GM21423 (cell line): ENCODE results near the gene AFF4.

Source experiments
- ATAC-seq: cut with Tn5 transposase; IDR thresholded peaks from one replicate; pipeline ENCODE4 v1.9.1; 2021; ENCODE audit warnings: mild to moderate bottlenecking, moderate library complexity; ENCODE audit not compliant: unreplicated experiment

Gene AFF4

DNA sequence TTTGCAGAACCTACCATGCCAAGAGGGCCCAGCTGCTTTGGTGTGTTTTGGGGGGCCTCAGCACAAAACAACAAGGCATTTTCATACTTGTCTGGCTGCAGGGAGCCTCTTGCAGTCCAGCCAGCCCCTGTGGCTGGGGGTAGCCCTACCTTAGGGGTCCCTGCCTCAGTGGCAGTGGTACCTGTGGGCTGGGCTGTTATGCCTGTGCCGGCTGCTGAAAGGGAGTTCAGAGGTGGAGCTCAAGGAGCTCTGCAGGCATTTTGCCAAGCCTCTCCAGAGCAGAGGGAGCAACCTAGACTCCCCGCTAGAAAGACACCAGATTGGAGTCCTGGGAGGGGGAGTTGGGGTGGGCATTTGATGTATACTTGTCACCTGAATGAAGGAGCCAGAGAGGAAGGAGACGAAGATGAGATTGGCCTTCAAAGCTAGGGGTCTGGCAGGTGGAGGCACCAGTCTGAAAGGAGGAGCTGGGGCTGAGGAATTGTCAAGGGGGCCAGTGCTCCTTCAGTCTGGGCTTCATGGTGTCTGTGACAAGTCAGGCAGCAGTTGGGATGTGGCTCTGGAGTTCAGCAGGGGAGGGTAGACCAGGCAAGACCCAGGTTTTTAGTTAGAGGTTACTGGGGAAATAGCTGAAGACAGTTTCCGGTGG lies 134.5 kb downstream of the AFF4 start:
- ATAC-seq = no peak

DNA sequence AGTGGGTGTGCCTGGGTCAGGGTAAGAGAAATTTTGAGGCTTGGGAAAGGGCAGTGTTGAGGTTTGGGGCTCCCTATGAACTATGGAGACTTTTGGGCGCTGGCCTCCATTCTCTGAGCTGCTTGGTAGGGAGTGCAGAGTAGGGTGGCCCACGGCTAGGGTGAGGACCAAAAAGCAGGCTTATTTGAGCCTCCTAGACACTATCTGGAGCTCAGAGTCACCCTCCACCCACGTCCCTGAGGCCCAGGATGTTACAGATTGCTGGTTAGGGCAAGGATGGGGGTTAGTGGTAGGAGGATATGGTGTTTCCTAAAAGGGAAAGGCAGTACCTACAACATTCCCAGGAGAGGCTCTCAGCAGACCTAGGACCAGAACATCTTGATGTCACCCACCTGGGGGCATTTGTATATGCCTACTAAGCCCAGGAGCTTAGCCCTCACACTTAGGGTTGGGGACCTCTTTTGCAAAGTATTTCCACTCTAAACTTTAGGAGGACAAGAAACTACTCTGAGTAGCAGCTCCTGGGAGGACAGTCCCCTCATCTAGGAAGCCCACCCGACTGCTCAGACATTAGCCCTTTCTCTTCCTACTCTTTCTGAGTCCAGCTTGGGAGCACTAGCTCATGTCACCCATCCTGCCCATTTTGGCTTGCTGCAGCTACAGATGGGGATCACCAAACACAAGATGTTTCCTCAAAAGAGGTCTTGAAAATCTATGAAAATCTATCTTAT lies 135.3 kb downstream of the AFF4 start:
- ATAC-seq = no peak

DNA sequence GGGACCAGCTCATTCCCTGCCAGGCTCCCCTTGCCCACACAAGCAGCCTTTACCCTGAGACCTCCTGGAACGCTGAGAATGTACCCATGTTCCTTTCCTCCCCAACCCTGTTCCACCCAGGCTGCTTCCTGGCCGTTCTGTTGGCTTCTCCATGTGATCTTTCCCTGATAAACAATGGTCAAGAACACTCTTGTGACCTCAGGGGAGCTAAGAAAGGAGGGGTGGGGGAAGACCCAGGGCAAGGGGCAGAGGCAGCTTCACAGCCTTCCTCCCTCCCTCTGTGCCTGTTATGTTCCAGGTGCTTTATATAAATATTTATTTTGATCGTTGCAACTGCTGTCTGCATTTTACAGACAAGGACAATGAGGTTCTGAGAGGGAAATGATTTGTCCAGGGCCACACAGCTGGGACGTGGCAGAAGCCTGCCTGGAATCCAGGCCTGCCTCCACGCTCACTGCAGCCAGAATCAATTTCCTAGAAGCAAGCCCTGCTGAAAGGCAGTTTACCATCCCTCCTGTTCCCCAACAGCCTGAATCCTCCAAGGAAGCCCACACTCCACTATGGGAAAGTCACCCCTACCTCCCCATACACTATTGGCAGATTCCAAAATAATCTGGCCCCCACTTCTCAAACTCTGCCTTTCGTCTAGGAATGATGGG lies 136.9 kb downstream of the AFF4 start:
- ATAC-seq = no peak

DNA sequence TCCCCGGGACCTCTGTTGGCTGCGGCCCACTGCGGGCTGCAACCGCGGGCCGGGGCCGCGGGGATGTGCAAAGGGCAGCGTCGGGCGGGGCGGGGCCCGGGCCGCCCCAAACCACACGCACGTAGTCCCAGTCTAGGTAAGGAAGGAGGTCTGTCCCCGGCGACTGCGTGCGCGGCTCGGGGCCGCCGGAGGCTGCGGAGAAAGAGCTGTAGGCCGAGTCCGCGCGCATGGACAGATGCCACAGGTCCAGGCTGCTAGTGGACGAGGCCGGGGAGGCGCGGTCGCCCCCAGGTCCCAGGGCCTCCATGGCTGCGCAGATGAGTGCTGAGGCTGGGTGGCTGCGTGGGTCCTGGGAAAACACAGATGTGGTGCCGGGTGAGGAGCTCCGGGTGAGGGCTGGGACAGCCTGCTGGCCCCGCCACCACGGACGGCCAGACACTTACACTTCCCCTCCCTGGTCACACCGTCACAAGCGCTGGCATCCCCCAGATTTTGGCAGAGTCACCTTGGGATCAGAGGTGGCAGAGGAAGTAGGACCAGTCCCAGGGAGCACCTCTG lies 137.5 kb downstream of the AFF4 start:
- ATAC-seq = no peak
